Right renal cortex interstitium (tissue), 3 donors: ENCODE data around the gene FYB2. TPM values are rescaled to one million over a fixed set of nuclear protein-coding genes. Genes with fewer than 3 reads are reported as not detected.

Source experiments
- DNase-seq, 3 donors: peaks; one replicate each; pipeline ENCODE4 v3.0.0-alpha.2; 2013; ENCODE audit warnings: low read depth in 3 of 3, low spot score in 2 of 3
- polyA plus RNA-seq, 3 donors: library from polyadenylated mRNA; unstranded; fragments of 120-200 nt; gene quantifications; one replicate each; pipeline ENCODE4 v1.2.1, GENCODE V29; 2013; ENCODE audit not compliant: insufficient read length in 3 of 3

The FYB2 gene, protein sequence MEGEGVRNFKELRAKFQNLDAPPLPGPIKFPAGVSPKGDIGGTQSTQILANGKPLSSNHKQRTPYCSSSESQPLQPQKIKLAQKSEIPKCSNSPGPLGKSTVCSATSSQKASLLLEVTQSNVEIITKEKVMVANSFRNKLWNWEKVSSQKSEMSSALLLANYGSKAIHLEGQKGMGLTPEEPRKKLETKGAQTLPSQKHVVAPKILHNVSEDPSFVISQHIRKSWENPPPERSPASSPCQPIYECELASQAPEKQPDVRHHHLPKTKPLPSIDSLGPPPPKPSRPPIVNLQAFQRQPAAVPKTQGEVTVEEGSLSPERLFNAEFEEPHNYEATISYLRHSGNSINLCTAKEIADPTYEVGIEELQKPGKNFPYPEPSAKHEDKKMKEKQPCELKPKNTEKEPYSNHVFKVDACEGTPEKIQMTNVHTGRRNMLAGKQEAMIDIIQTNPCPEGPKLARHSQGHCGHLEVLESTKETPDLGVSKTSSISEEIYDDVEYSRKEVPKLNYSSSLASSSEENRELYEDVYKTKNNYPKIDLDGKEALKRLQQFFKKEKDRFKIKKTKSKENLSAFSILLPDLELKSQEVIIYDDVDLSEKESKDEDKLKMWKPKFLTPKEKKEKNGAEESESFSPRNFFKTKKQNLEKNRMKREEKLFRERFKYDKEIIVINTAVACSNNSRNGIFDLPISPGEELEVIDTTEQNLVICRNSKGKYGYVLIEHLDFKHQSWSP
- 1 to 10 TPM in 1 of 3 donors, under 1 TPM in 2; 0.72 to 1.2 (median 0.81) TPM for polyA plus RNA-seq

- no peak for DNase-seq
Observed at GRCh38 chr1:56819387-56819899, at the start of gene FYB2. TSS of gene FYB2 (minus strand) at chr1:56819404. CDS start at chr1:56819290, 114 bp downstream.

DNA sequence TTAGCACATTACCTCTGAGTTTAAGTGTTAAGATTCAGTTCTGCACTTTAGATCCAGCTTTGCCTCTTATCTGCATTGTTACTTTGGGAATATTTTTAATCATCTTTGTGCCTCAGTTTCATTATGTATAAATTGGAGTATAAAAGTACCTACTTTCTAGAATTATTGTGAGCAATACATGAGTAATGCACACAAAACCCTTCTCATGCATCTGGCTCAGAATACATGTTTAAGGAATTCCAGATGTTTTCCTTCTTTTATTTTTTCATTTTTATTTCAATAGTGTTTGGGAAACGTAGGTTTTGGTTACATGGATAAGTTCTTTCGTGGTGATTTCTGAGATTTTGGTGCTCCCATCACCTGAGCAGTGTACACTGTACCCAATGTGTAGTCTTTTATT is 49.6 kb upstream of the FYB2 start:
- DNase-seq, result no peak

DNA sequence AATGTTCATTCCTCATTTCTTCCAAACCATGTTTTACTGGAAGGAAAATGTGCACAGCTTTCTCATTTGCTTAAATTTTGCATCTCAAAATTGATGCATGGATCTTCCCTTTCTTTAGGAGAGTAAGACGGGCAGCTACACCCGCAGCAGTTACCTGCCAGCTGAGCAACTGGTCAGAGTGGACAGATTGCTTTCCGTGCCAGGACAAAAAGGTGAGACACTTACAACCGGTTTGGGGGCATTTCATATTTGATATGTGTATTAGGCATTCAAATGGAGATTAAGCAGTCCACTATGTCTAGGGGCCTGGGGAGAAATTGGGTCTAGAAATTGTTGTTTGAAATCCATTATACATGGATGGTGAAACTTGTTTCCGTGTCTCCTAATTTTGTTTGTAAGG is 48.3 kb upstream of the FYB2 start:
- DNase-seq, result no peak

DNA sequence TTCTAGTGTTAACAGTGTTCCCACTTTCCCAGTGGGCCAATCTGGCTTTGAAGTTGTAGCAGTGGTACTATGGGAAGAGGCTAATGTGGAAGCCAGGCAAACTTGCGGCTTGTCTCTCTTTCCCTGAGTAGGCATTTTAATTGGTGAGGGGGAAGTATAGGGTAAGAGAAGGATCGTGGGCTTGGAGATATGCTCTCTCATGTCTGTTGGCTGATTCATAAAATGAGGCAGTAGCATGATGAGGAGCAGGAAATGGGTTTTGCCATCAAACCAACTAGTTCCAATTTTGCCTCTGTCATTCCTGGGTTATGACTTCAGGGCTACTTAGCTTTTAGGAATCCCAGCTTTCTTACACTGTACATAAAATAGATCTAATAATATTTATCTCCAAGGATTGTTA is 47.5 kb upstream of the FYB2 start:
- no peak for DNase-seq

GRCh38 chr1:56864430-56864829 is 45.2 kb upstream of the FYB2 start:
- DNase-seq, result no peak

DNA sequence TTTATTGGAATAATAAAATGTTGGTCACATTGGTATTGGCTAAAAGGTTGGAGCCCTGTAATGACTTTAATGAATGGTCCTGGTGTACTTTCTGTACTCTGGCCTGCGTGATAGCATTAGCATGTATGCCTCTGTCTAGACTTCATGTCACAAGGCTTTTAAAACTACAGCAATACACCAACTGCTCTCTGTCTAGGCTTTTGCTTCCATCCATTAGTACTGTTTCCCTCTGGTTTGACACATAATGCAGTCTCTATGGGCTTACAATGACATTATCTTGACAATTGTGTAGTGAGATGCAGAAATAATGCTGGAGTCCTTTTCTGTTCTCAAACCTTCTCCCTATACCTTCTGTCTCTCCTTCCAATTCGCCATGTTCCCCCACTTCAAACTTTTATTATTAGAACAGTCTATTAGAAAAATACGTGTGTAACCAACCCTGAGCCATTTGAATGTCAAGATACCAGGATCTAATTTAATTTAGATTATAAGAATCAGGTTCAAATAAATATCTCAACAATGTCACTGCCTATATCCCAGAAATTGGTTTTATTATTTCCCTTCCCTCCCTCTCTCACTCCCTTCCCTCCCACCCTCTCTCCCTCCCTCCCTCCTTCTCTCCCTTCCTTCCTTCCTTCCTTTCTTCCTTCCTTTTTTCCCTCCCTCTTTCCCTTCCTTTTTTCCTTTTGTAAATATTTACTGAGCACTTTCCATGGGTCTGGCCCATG is 44.2 kb upstream of the FYB2 start:
- DNase-seq, result no peak

DNA sequence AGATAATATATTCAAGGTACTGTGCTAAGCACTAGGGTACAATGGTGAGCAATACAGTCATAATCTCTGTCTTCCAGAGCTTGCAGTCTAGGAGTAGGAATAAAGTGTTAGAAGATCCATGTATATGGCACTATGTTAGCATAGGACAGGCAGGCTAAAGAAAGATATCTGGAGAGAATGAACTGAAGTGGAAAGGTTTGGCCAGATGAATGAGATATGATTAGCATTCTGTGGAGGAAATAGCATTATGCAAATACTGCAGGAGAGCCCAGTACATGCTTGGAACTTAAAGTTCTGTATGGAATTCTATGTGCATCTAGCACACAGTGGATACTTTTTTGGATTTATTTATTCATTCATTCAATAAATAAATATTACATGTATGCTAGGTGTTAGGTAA is 40.1 kb upstream of the FYB2 start:
- no peak for DNase-seq

DNA sequence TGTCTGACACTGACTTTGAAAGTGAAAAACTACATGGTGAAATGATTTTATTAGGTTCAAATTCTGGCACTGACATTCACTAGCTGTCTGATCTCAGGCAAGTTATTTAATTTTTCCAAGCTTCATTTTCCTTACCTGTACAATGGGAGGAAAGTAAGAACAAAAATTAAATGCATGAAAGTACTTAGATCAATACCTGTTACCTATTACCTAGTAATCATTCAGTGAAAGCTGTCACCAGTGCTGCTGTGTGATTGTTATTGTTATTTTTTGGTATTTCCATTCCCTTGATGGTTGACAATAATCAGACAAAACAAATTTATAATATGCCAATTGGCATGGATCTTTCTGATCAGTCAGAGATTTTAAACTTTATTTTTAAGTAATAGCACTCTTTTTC is 37.0 kb upstream of the FYB2 start:
- DNase-seq, result no peak

DNA sequence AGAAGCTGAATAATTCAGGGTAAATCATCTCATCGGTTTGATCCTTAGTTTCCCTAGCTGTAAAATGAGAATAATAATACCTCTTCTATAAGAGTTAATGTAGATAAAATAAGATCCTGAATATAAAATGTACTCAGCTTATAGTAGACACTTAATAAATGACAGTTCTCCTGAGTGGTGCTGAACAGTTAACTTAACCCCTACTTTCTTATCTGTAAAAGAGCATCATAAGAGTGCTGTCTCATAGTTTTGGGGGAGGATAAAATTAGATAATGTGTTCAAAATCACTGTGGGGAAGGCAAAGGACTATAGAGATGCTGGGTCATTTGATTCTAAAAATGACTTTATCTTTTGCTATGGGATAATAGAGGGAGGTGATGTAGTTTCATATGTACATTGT is 36.0 kb upstream of the FYB2 start:
- DNase-seq, result no peak

DNA sequence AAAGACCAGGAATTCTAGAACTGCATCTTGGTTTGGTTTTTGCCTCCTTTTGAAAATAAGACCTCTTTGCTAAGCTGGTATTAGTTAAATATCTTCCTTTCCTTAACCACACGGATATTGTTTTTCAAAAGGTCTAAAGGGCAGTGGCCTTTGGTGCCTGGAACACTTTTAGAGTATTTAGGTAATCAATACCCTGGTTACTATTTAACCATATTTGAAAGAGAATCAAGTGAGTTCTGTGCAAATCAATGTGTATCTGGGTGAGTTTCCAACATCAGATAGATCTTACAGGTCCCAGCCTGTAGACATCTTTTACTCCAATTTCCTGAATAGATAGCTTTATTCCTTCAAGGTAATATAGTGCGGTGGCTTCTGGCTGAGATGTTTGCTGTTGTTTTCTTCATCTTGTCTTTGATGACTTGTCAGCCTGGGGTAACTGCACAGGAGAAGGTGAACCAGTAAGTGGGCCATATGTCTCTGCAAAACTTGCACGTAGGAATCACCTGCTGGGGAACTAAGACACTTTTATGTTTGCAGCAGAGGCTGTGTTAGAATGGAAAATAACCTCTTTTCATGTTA is 35.4 kb upstream of the FYB2 start, which contains the start of gene C8A:
TSS of gene C8A (plus strand) at position 277 of the 579 bp plus-strand sequence. CDS start at position 382, 105 bp downstream.
- DNase-seq, result no peak

- DNase-seq, result no peak
Observed at GRCh38 chr1:56852476-56852875, 33.3 kb upstream of the FYB2 start.

DNA sequence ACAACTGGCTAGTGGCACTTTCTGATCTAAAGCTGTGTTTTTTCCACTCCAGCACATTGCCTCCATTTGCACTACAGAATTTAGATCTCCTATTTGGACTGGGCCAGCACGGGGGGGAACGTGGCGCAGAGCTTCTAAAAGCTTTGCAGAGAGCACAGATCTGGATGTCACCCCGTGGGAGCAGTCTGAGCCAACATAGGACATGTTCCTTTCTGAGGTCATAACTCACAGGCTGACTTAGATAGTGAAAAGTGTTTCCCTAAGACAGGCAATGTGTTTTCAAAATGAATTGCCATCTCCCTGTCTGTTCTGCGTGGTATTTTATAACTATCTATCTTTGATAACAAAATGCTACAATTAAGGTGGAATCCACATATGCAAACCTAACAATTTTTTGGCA is 31.7 kb upstream of the FYB2 start:
- no peak for DNase-seq

GRCh38 chr1:56850411-56850810 is 31.2 kb upstream of the FYB2 start:
- DNase-seq, result no peak

DNA sequence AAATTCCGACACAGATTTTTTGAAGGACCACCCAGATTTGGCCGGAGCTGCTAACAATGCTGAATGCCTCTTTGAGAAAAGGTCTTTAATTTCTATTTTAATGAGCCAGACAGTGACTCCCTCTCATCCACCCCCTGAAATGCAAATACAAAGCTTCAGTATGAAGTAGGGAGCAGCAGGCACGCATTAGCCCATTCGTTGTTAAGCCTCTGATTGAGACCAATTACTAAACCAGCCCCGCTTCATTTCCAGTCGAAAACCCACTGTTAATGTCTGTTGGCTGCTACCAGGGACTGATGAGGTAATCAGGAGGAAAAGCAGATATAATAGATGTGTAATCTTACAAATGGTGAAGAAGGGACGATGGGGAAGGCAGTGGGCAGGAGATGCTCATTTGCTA is 30.5 kb upstream of the FYB2 start:
- DNase-seq, result no peak

GRCh38 chr1:56845343-56845742 is 26.1 kb upstream of the FYB2 start:
- DNase-seq, result no peak

GRCh38 chr1:56844545-56845136 is 25.4 kb upstream of the FYB2 start:
- no peak for DNase-seq

- no peak for DNase-seq
Observed at GRCh38 chr1:56843544-56843943, 24.3 kb upstream of the FYB2 start.

- no peak for DNase-seq
Observed at GRCh38 chr1:56838759-56839158, 19.6 kb upstream of the FYB2 start.

GRCh38 chr1:56837244-56837939 is 18.2 kb upstream of the FYB2 start:
- DNase-seq, result no peak

- DNase-seq, result no peak
Observed at GRCh38 chr1:56836359-56836758, 17.2 kb upstream of the FYB2 start.
